GM18873 (cell line): ENCODE data around the gene GPR3.
"Not testable (repeated sequence)": the region's sequence is repeated elsewhere in the genome, so short reads cannot be mapped to it uniquely, and the experiment has no call there.

Experiments
- ATAC-seq: cut with Tn5 transposase; IDR thresholded peaks from one replicate; pipeline ENCODE4 v1.9.1; 2021; ENCODE audit warnings: mild to moderate bottlenecking, moderate library complexity, moderate number of reproducible peaks; ENCODE audit not compliant: unreplicated experiment, low FRiP score

GPR3 gene

DNA sequence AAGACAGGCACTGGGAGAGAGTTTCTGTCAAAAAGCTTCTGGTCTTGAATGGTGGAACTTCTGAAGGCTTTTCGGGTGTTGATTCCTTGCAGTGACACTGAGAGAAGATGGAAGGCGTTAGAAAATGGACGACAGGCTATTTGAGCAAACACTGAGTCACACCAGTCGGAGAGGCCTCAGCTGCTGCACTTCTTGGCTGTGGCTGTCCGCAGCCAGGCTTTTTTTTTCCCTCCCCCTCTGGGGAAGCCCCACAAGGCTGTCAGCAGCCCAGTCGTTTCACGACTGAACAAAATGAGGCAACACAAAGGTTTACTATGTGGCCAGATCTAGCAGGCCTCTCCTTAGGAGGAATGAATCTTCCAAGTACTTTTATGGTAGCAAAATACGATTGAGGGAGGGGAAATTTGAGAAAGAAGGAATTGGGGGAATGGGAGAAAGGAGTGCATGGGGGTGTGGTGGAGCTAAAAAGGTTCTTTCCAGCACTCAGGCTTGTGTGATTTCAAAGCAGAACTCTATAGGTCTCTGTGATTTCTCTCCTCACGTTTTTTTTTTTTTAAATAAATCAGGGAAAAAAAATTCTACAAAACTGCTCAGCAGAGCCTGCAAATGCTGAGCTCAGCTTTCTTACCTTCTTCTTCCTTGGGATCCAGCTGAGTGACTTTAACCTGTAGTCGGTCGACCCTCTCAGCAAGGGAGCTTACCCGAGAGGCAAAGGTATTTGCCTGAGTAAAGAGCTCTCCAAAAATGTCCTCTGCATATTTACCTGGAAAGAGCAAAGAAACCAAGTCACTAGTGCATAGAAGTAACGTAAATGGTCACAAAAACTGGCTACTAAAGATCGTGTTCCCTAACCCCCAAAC lies 26.1 kb downstream of the GPR3 start:
- no peak for ATAC-seq

DNA sequence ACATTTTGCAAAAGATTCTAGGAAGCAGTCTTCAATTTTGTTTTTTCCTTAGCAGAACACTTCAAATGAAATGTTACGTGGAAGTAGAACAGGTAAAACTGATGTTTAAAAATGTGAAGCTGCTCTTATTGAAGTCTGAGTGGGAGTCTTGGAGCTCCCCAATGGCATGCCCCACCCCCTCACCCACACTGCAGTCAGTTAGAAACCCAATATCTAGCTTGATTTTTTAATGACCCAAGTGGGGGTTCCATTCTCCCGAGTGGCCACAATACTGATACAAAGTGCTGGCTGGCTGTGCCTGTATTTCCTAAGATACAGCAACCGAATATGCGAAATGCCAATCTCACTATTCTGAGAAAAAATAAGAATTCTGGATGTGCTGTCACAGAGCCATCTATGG lies 31.3 kb downstream of the GPR3 start:
- ATAC-seq: no peak

DNA sequence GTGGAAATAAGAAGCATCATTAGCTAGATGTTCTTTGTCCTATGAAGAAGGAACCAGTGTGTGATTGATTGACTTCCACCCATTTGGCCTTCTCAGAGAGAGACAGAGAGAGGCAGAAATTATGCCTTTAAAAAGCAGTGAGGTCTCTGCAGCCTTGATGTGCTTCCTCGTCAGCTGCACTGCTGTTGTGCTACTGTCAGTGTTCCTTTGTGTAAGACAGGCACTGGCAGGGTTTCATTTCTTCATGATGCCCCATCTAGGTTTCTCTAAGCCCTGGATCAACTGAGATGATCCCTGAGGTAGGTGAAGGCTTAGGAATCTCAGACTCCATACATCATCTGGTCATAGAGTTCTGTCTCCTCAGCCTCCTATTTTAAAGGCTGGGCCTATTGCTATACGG lies 34.9 kb downstream of the GPR3 start:
- no peak for ATAC-seq

DNA sequence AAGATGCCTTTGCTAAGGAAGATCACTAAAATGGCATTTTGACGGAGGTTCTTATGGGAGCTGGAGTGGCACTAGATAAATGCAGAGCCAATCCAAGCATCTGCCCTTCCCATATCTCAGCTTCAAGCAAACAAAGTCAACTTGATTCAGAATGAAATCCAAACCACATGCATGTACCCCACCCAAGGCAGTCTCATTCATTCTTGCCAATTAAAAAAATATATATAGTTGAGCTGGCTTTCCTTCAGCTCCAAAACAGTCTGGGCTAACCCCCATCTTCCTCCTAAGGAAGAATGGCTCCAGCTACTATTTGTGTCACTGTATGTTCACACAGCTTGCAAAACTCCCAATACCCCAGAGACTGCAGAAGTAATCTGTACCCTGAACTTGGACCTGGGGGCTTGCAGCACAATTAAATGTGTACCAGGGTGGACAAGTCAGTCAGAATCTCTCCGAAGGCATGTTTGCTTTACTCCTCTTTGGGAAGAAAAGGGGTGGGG lies 35.4 kb downstream of the GPR3 start:
- ATAC-seq: no peak

DNA sequence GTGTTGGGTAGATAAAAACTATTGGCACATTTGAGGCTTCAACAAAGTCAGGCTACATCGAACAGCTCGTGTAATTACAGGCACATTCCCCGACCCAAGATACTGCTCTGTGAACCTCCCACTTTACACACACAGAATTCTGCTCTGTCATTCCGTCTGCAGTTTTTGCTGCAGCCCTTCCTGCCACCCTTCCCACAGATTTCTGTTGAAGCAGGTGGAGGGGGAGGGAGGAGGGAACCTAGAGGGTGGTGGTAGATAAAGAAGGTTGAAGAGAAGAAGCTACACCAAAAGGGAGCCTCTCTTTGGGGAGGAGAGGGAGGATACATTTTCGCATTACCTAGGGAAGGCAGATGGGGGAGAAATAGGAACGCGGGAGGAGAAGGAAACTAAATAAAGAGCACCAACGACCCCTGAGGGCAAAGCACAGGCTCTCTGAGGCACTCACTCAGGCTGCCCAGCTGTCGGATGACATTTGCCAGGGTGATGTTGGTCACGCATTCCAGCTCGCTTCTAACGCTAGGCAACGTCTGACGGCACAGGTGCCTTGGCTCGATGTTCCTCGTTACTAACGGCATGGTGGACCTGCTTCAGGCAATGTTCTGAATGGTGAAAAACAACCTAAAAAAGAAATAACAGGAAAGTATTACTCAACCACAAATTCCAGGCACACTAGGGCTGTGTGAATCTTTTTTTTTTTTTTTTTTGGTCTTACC lies 36.0 kb downstream of the GPR3 start:
- no peak for ATAC-seq

DNA sequence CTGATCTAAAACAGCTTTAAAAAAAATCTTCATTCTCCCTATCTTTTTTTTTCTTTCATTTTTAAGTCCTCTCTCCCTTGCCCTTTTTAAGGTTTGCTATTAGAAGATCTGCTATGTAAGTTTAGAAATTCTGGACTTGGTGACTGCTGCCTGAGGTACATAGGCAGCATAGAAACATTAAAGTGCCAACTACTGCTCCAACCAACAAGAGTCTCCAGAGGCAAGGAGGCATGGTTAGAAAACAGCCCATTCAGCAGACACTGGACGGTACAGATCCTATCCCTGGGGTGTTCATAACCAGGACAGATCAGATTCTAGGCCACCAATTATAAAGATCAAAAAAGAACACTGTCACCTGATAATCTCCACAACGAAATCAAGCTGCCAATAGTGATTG lies 36.6 kb downstream of the GPR3 start:
- no peak for ATAC-seq

DNA sequence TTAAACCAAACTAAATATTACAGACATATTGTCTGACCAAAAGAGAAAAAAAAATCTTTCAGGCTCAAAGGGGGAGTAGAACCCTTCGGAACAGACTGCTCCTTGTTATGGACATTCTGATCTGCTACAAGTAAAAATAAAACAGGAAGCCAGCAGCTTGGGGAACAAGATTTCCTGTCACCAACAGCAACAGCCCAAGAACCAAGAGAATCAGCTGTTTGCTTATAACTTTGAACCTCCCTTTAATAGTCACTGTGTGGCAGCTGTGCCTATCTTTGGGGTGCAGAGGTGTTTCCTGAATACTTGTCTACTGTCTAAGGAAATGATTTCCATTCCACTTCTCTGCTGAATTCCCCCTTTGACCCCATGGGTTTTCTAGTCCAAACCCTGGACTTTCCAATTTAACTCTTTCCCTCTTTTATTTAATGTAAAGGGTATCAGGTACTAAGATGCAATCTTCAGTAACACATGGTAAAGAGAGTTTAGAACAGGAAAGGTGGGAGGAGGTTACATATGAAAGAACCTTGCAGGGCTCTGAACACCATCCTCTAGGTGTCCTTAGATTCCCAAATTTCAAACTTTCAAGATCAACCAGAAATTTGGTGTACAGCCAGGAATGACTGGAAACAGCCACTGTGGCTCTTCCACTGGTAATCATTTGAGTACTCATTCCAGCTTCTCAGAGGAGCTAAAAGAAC lies 38.6 kb downstream of the GPR3 start:
- ATAC-seq: no peak

DNA sequence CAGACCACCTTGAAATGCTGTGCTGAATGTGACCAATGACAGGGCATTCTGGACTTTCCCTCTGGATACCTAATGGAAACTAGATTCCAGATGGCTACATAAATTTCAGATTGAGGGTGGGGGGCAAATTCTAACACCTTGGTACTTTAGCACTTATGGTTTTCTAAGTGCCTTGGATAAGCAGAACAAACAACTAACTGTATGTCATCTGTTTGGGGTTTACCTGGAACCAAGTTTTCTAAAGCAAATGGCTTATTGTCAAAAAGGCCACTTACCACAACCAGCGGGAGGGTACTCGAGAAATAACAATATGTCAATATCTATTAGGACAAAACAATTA lies 39.1 kb downstream of the GPR3 start:
- ATAC-seq: no peak

DNA sequence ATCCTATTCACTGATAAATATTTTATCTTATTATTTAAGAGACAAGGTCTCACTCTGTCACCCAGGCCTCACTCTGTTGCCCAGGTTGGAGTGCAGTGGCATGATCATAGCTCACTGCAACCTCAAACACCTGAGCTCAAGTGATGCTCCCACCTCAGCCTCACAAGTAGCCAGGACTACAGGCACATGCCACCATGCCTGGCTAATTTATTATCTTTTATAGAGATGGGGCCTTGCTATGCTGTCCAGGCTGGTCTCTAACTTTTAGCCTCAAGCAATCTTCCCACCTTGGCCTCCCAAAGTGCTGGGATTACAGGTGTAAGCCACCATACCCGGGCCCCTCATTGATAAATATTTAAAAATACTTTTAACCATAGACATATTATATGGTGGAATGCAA lies 40.3 kb downstream of the GPR3 start:
- ATAC-seq: not testable (repeated sequence)

DNA sequence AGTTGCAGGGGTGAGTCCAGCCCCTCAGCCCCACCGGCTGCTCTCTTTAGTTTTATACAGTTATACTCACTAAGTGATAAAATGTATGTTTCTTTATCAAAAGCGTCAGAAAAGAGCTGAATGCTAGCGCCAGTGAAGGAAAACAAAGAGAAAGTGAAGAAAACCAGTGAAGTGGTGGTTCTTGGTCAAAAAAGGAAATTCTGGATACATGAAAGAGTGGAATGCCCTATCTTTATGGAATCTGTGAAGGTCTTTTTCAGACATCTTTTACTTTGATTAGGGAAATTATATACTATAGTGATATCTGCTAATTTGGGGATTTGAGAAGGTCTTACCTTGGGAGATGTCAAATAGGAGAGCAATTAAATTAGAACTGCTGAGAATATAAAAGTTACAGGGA lies 41.3 kb downstream of the GPR3 start:
- ATAC-seq: no peak

DNA sequence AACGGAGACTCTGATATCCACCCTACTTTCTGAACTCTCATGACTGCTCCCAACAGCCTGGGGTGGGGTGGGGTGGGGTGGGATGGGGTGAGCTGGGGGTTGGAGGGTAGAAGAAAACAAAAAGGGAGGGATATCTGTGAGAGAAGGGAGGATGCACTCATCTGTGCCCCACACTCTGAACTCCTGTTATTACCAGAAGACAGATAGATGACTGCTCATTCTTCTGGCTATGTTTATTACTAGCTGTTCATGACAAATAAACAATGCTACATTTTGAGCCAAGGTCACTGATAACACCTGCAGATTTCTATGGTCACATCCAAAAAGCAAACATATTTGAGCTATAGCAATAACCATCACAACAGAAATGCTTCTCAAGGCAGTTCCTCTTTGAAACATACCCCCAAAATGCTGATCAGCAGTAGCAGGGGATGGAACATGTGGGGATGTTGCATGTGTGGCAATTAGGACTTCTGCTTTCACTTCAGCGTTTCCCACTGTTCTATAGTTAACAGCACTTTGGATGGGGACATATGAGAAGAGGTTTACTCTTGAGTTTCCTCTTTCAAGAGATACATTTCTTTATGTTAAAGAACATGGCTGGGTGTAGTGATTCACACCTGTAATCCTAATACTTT lies 43.3 kb downstream of the GPR3 start:
- ATAC-seq: no peak

DNA sequence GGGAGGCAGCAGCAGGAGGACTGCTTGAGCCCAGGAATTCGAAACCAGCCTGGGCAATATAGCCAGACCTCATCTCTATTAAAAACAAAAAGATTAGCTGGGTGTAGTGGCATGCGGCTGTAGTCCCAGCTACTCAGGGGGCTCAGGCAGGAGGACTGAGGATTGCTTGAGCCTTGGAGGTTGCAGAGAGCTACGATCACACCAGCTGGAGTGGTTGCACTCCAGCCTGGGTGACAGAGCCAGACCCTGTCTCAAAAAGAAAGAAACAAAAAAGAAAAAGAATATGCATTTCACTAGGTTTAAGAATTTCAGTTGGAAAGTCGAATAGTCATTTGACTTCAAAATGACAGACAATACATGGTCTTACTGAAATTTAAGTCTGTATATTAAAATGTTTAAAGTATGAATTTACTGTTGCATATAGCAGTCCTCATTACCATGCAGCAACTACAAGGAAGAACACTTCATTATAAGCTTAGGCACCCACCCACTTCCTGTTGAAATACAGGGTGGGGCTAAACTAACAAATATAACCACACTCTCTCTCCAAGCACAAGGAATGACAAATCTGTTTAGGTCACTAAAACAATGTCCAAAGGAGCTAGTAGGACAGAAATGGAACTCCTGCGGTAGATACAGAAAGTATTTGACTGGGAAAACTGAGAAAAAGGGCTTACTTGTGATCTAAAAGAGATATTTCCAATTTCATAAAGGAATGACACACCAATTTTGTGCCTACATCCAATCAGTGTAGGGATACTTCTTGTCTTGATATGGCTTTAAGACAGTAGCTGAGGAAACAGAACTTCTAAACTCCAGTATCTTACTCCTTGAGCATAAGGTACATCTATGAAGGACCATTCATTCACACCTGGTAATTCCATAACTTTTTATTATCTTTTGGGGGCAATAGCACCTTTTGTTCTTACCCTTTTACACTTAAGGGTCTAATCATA lies 44.1 kb downstream of the GPR3 start:
- ATAC-seq: no peak

DNA sequence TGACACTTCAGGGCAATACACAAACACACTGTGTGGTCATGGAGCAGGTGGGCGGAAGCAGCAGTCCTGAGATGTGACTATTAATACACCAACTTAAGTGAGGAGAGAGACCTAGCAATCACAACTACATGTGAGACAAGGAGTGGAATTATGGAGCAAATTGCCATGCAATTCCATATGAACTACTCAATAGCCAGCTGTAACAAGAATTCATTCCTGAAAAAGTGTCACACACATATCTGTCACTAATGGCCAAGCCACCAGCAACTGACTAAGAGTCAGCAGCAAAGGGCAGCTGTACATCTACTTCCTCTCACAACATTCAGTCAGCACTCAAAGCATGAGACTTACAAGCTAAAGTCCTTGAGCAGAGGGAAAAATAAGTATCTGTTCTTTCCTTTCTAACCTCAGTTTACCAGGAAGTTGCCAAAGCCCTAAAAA lies 46.2 kb downstream of the GPR3 start:
- ATAC-seq: no peak

DNA sequence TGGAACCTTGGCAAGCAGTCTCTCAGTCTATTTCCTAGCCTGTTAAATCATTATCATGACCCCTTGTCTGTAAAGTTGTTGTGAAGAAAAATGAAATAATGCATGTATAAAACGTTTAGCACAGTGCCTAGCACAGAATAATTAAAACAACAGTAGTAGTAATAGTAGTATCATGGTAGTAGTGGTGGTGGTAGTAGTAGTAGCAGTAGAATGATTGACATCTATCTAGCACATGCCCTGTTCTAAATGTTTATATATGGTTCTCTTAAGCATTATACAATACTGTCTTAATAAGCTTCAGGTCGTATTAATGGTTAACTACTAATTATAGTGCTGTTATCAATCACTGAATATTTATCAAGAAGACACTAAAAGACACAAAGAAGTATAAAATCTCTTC lies 46.7 kb downstream of the GPR3 start:
- no peak for ATAC-seq

DNA sequence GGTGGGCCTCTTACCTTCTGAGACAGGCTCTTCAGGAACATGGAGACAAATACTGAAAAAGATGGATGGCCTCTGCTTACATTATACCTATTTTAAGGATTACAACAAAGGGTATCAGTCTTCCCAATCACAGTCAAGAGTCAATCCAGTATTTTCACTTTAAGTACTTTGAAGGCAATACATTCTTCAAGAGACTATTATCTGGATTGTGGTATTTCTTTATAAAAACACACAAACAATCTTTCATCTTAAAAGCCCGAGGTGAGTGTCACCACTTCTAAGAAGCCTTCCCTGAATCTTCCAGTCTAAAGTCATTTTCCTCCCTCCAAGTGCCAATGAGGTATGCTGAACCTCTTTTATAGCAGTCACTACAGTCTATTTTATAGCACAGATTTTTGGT lies 52.2 kb downstream of the GPR3 start:
- ATAC-seq: no peak
